ENCODE measurements around the gene XPR1. TPM values are rescaled to one million over a fixed set of nuclear protein-coding genes. Genes with fewer than 3 reads are reported as not detected.

XPR1 gene
- total and polyA plus RNA-seq, 2 donors (not counting 3 experiments of a cell fraction or from before 2014, with no cell fraction given), result 23.9 to 26.7 TPM

DNA sequence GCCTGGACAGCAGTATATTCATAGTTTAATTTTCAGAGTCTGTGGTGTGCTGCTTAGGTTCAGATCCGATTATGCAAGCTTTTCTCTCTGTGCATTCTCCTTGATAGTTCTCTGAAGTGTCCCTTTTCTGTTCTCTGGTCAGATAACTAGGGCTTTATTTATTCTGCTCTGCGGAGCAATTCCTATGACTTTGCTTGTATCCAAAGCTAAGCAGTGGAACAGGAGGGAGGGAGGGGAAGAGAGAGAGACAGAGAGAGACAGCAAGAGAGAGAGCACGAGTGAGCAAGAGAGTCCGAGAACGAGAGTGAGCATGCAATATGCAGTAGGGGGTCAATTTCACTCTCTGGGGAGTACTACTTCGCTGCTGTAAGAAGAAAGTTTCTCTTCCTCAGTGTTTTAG is 113.3 kb downstream of the XPR1 start:
- Histone ChIP-seq H3K4me3 (replicated peaks in 1 of 3; ENCODE audit: insufficient read depth in 1 of 3, low read depth in 1 of 3, low read length in 3 of 3) (no peak overlapping the region), H3K4me1 (ENCODE audit: control insufficient read depth, extremely low read depth, insufficient read depth, low read length) (no peaks in the 10 kb centered on the region), H3K79me2 (ENCODE audit: control insufficient read depth, insufficient read depth, low read length) (no peaks in the 10 kb centered on the region), H3K36me3 (ENCODE audit: control insufficient read depth in 2 of 2, extremely low read depth in 1 of 2, insufficient read depth in 2 of 2, low read length in 2 of 2) (no peaks in the 10 kb centered on the region), H3K9me3 (replicated peaks; ENCODE audit: control insufficient read depth, insufficient read depth, low read length) (no peaks in the 10 kb centered on the region), H3K4me2 (ENCODE audit: insufficient read depth, low read length) (no peak overlapping the region), H3K9ac (replicated peaks; ENCODE audit: extremely low read depth, insufficient read depth, low read length) (no peak overlapping the region), H4K20me1 (replicated peaks; ENCODE audit: control insufficient read depth, extremely low read depth, insufficient read depth, low read length) (no peaks in the 10 kb centered on the region), H3K27ac (ENCODE audit: insufficient read depth, low read depth, low read length) (no peak overlapping the region), H2AFZ (ENCODE audit: low read depth, low read length) (no peak overlapping the region), H3K27me3 (ENCODE audit: control insufficient read depth in 2 of 2, insufficient read depth in 2 of 2, low read length in 2 of 2) (no peaks in the 10 kb centered on the region), H3K9me1 (replicated peaks; ENCODE audit: control insufficient read depth, extremely low read depth, insufficient read depth, low read length) (no peaks in the 10 kb centered on the region)
- dilution Hi-C loops (cut with MboI; ENCODE audit: extremely low pct_ligation_motif_present, low sequenced_read_pairs), result no loop called here
- intact Hi-C loops (cut with micrococcal nuclease), result no loop called here
- ChIA-PET POLR2A (no interaction called here), CTCF (no interaction called here)
- BruUV-seq (replicated peaks), result no TSS peak
- FAIRE-seq (no peak), DNase-seq (ENCODE audit: low read depth, low spot score) (no peak)
- no peak for TF ChIP-seq EZH2 (IDR thresholded peaks at IDR 0.05; ENCODE audit: borderline replicate concordance, low read depth, low read length, severe bottlenecking)
- no peak for TF ChIP-seq POLR2A (IDR thresholded peaks at IDR 0.05; ENCODE audit: low read depth, low read length)
- no peak for TF ChIP-seq JUN (IDR thresholded peaks at IDR 0.05; ENCODE audit: borderline replicate concordance, insufficient read depth, insufficient read length, low read depth)
- no peak for TF ChIP-seq POLR2AphosphoS5 (IDR thresholded peaks at IDR 0.05; ENCODE audit: insufficient read depth, low read depth, low read length)
- no peak for TF ChIP-seq GATA2 (IDR thresholded peaks at IDR 0.05; ENCODE audit: insufficient read depth, insufficient read length, low read depth, low read length)
- TF ChIP-seq, protein P1, sequence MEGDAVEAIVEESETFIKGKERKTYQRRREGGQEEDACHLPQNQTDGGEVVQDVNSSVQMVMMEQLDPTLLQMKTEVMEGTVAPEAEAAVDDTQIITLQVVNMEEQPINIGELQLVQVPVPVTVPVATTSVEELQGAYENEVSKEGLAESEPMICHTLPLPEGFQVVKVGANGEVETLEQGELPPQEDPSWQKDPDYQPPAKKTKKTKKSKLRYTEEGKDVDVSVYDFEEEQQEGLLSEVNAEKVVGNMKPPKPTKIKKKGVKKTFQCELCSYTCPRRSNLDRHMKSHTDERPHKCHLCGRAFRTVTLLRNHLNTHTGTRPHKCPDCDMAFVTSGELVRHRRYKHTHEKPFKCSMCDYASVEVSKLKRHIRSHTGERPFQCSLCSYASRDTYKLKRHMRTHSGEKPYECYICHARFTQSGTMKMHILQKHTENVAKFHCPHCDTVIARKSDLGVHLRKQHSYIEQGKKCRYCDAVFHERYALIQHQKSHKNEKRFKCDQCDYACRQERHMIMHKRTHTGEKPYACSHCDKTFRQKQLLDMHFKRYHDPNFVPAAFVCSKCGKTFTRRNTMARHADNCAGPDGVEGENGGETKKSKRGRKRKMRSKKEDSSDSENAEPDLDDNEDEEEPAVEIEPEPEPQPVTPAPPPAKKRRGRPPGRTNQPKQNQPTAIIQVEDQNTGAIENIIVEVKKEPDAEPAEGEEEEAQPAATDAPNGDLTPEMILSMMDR (IDR thresholded peaks at IDR 0.05; ENCODE audit: extremely low read depth in 1 of 2, insufficient read depth in 1 of 2, low read depth in 1 of 2, low read length in 2 of 2), result no peak
- no peak for TF ChIP-seq MYC (IDR thresholded peaks at IDR 0.05; ENCODE audit: low read depth, low read length)
- TF ChIP-seq, protein P2, sequence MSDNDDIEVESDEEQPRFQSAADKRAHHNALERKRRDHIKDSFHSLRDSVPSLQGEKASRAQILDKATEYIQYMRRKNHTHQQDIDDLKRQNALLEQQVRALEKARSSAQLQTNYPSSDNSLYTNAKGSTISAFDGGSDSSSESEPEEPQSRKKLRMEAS (IDR thresholded peaks at IDR 0.05; ENCODE audit: insufficient read depth, insufficient read length), result no peak
- TF ChIP-seq FOS (IDR thresholded peaks at IDR 0.05; ENCODE audit: borderline replicate concordance, insufficient read depth, low read length), result no peak

Measured in endothelial cell of umbilical vein (primary cell).